Measurements from ENCODE around the gene ADAD2. TPM values are rescaled to one million over a fixed set of nuclear protein-coding genes. Genes with fewer than 3 reads are reported as not detected.
"Not testable (repeated sequence)": the region's sequence is repeated elsewhere in the genome, so short reads cannot be mapped to it uniquely, and the experiment has no call there.

ADAD2 gene
- total RNA-seq, 1 donor from 2014 or later = not detected

DNA sequence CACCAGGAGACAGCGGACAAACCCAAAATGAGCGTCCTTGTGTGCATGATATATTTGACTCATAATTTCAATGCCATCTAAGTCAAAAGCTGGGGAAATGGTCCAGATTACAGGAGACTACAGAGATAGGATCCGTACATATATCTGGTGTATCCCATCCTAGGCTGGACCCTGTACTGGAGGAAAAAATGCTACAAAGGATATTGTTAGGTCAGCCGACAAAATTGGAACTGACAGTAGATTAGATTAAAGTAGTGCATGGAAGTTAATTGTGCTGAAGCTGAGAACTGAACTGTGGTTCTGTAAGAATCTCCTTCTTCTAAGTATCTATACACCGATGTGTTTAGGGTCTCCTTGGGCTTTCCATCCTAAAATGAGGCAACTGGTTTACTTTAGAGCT lies 24.6 kb downstream of the ADAD2 start:
- Histone ChIP-seq H3K36me3 (no peaks in the 10 kb centered on the region), H3K4me3 (no peak overlapping the region), H3K27me3 (no peaks in the 10 kb centered on the region), H3K9me3 (no peaks in the 10 kb centered on the region), H3K27ac (no peak overlapping the region), H3K4me1 (no peaks in the 10 kb centered on the region)
- no peak for DNase-seq (ENCODE audit: extremely low spot score in 2 of 2)
- no peak for TF ChIP-seq POLR2AphosphoS5 (IDR thresholded peaks at IDR 0.05; ENCODE audit: insufficient read depth in 1 of 2, low read depth in 1 of 2)
- intact Hi-C loops (cut with DNase I) = no loop called here

GRCh38 chr16:84216144-84216543 lies 25.2 kb downstream of the ADAD2 start:
- H3K27me3 ChIP-seq; H3K36me3 ChIP-seq; DNase-seq (ENCODE audit: extremely low spot score in 2 of 2); intact Hi-C loops (cut with DNase I); H3K27ac ChIP-seq; H3K9me3 ChIP-seq; H3K4me3 ChIP-seq; H3K4me1 ChIP-seq: not testable (repeated sequence)

DNA sequence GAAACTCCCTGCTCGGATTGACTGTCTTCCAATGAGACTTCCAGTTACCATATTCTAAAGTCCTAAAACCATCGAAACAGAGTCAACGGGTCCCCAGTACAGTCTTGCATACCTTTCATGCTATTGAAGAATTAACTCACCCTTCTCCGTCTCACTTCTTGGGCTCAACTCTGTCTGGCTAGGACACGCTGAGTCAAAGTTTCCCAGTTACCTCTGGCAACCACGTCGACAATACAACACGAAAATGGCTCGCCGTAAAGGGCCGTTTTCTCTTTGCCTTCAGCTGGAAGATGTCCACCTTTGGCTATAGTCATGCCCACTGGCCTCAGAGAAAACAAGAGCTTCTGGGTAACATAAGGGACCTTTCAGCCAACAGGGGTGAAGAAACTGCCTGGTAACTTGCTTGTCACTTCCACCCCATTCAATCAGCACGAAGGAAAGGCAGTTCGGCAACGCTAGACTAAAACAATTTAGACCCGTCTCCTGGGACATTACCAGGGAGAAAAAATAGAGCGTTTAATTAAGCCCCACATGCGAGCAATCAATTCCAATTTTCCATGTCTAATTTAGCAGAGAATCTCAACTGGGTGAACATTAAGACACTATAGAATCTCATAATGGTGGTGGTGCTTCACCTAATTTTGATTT lies 27.3 kb downstream of the ADAD2 start:
- intact Hi-C loops (cut with DNase I) = no loop called here
- Histone ChIP-seq H3K9me3 (no peaks in the 10 kb centered on the region), H3K27ac (no peak overlapping the region), H3K4me3 (no peak overlapping the region), H3K27me3 (no peaks in the 10 kb centered on the region), H3K36me3 (no peaks in the 10 kb centered on the region), H3K4me1 (no peaks in the 10 kb centered on the region)
- TF ChIP-seq, protein P1, sequence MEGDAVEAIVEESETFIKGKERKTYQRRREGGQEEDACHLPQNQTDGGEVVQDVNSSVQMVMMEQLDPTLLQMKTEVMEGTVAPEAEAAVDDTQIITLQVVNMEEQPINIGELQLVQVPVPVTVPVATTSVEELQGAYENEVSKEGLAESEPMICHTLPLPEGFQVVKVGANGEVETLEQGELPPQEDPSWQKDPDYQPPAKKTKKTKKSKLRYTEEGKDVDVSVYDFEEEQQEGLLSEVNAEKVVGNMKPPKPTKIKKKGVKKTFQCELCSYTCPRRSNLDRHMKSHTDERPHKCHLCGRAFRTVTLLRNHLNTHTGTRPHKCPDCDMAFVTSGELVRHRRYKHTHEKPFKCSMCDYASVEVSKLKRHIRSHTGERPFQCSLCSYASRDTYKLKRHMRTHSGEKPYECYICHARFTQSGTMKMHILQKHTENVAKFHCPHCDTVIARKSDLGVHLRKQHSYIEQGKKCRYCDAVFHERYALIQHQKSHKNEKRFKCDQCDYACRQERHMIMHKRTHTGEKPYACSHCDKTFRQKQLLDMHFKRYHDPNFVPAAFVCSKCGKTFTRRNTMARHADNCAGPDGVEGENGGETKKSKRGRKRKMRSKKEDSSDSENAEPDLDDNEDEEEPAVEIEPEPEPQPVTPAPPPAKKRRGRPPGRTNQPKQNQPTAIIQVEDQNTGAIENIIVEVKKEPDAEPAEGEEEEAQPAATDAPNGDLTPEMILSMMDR (IDR thresholded peaks at IDR 0.05) = no peak
- no peak for TF ChIP-seq POLR2AphosphoS5 (IDR thresholded peaks at IDR 0.05; ENCODE audit: insufficient read depth in 1 of 2, low read depth in 1 of 2)
- TF ChIP-seq POLR2A (IDR thresholded peaks at IDR 0.05) = no peak
- no peak for DNase-seq (ENCODE audit: extremely low spot score in 2 of 2)

DNA sequence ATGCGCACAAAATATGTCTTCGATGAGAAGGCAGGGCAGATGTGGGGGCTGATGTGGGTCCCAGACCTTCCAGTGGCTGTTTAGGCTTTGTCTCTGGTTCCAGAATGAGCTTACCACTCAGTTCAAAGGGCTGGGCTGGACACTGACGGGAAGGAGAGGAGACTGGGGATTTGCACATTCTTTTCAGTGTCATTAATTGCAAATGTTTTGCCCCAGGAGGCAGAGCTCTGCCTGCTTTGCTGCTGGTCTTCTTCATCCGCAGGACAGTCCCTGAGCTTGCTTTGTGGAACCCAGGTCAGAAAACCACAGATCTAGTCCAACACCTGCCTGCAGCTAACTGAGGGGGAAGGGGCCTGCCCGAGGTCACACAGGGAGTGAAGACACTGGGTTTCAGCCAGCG lies 28.0 kb downstream of the ADAD2 start:
- H3K9me3 ChIP-seq = no peaks in the 10 kb centered on the region
- no peak overlapping the region for H3K27ac ChIP-seq
- H3K4me3 ChIP-seq = no peak overlapping the region
- H3K4me1 ChIP-seq = no peaks in the 10 kb centered on the region
- no peak for DNase-seq (ENCODE audit: extremely low spot score in 2 of 2)
- H3K27me3 ChIP-seq = no peaks in the 10 kb centered on the region
- intact Hi-C loops (cut with DNase I) = no loop called here
- TF ChIP-seq, protein P1 (IDR thresholded peaks at IDR 0.05) = no peak
- no peak for TF ChIP-seq POLR2A (IDR thresholded peaks at IDR 0.05)
- TF ChIP-seq POLR2AphosphoS5 (IDR thresholded peaks at IDR 0.05; ENCODE audit: insufficient read depth in 1 of 2, low read depth in 1 of 2) = no peak
- no peaks in the 10 kb centered on the region for H3K36me3 ChIP-seq

GRCh38 chr16:84220851-84221250 lies 29.9 kb downstream of the ADAD2 start:
- H3K27me3 ChIP-seq = no peaks in the 10 kb centered on the region
- H3K4me1 ChIP-seq = no peaks in the 10 kb centered on the region
- H3K27ac ChIP-seq = no peak overlapping the region
- TF ChIP-seq, protein P1 (IDR thresholded peaks at IDR 0.05) = no peak
- TF ChIP-seq POLR2A (IDR thresholded peaks at IDR 0.05) (no peak), POLR2AphosphoS5 (IDR thresholded peaks at IDR 0.05; ENCODE audit: insufficient read depth in 1 of 2, low read depth in 1 of 2) (no peak)
- H3K4me3 ChIP-seq = no peak overlapping the region
- intact Hi-C loops (cut with DNase I) = no loop called here
- no peak for DNase-seq (ENCODE audit: extremely low spot score in 2 of 2)
- H3K9me3 ChIP-seq = no peaks in the 10 kb centered on the region
- no peaks in the 10 kb centered on the region for H3K36me3 ChIP-seq

DNA sequence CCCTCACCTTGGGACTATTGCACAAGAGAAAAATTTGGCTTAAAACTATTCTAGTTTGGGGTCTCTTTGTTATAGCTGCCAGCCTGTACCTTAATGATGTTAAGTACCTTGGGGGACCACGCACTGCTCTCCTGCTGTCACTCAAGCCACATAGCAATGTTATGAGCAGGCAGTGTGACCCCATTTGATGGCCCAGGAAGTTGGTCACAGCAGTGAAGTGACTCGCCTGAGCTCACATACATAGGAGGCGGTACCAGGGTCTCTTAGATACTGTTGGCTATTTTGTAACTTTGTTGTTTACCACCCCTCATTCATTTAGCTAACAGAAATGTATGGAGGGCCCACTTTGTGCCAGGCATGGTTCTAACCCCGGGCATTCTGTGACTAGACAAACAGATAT lies 32.5 kb downstream of the ADAD2 start:
- Histone ChIP-seq H3K4me3 (no peak overlapping the region), H3K27me3 (no peaks in the 10 kb centered on the region), H3K9me3 (no peaks in the 10 kb centered on the region), H3K36me3 (no peaks in the 10 kb centered on the region), H3K27ac (no peak overlapping the region), H3K4me1 (peaks cover 5% of the 10 kb centered on the region)
- no peak for TF ChIP-seq POLR2A (IDR thresholded peaks at IDR 0.05)
- TF ChIP-seq, protein P1 (IDR thresholded peaks at IDR 0.05) = no peak
- no peak for TF ChIP-seq POLR2AphosphoS5 (IDR thresholded peaks at IDR 0.05; ENCODE audit: insufficient read depth in 1 of 2, low read depth in 1 of 2)
- intact Hi-C loops (cut with DNase I) = no loop called here
- DNase-seq (ENCODE audit: extremely low spot score in 2 of 2) = no peak

Measured in vagina (tissue), 2 donors.